Lower lobe of right lung (tissue), 2 donors: ENCODE measurements around the gene SNAP25. TPM values are rescaled to one million over a fixed set of nuclear protein-coding genes. Genes with fewer than 3 reads are reported as not detected.

Experiments used
- ATAC-seq, 2 donors: fragments of 200-7000 bp; cut with Tn5 transposase; one replicate each; pipeline ENCODE4 v1.9.1; 2020 to 2022; ENCODE audit warnings: mild to moderate bottlenecking in 2 of 2, moderate library complexity in 2 of 2
- DNase-seq: peaks from one replicate; pipeline ENCODE4 v3.0.0-alpha.2; 2020
- H3K27ac ChIP-seq: fragments of 200-600 bp; one replicate; pipeline ENCODE4 v1.8.0; 2022
- H3K27me3 ChIP-seq: fragments of 200-600 bp; one replicate; pipeline ENCODE4 v1.8.0; 2022; ENCODE audit warnings: low read depth
- H3K36me3 ChIP-seq: fragments of 200-600 bp; one replicate; pipeline ENCODE4 v1.8.0; 2022; ENCODE audit warnings: mild to moderate bottlenecking
- H3K4me1 ChIP-seq: fragments of 200-600 bp; one replicate; pipeline ENCODE4 v1.8.0; 2022
- H3K4me3 ChIP-seq: fragments of 200-600 bp; one replicate; pipeline ENCODE4 v1.8.0; 2022; ENCODE audit warnings: mild to moderate bottlenecking
- H3K9me3 ChIP-seq: fragments of 200-600 bp; one replicate; pipeline ENCODE4 v1.8.0; 2022
- intact Hi-C: fragments of 100-400 bp; cut with DNase I; formaldehyde crosslinking; loops from one replicate; pipeline ENCODE4 v1.11.0; 2022
- total RNA-seq: library from RNA; stranded (reverse); fragmentation: NEBNext Ultra II Directional; extraction: Animal tissue kit (Norgen Biotek cat#: 25700); gene quantifications from one replicate; pipeline ENCODE4 v1.2.1, GENCODE V29; 2021
- TF ChIP-seq, protein P1 (sequence below): fragments of 200-600 bp; IDR thresholded peaks from one replicate; pipeline ENCODE4 v1.8.0; 2022; ENCODE audit warnings: antibody characterized with exemption, mild to moderate bottlenecking
- donor health status: DM: no; HTN: yes; CAD: no; lungs with severe emphysema.

SNAP25 gene
- total RNA-seq, 1 donor from 2014 or later, result 0.65 TPM

DNA sequence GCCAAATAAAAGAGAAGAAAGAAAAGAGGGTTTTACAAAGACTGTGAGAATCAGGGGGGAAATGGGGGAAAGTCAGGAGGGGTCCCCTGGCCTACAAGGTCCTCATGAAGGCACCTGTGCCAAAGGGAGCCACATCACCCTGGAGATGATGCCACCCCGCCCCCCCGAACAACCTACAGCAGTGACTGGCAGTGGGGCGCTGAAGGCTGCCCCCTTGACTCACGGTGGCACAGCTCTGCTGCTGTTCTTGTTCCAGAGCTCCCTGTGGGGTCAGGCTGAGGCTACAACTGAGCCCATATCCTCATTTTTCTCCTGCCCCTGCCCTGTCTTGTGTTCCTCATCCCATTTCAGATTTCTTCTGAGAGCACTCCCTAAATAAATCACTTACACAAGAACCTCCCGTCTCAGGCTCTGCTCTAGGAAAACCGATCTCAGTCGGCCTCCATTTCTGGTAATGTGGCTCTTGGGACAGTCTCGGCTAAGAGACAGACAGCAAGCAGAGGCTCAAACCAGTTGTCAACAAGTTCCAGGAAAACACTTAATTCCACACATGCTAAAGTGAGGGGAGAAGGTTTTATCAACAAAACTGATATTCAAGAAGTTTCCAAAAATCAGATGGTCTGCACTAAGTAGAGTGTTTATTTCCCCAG is 105.7 kb downstream of the SNAP25 start:
- Histone ChIP-seq H3K4me1 (no peaks in the 10 kb centered on the region), H3K27me3 (no peaks in the 10 kb centered on the region), H3K36me3 (no peaks in the 10 kb centered on the region), H3K9me3 (no peaks in the 10 kb centered on the region), H3K4me3 (no peak overlapping the region), H3K27ac (no peak overlapping the region)
- DNase-seq, result no peak
- ATAC-seq, result no peak
- intact Hi-C loops, result no loop called here
- TF ChIP-seq, protein P1, sequence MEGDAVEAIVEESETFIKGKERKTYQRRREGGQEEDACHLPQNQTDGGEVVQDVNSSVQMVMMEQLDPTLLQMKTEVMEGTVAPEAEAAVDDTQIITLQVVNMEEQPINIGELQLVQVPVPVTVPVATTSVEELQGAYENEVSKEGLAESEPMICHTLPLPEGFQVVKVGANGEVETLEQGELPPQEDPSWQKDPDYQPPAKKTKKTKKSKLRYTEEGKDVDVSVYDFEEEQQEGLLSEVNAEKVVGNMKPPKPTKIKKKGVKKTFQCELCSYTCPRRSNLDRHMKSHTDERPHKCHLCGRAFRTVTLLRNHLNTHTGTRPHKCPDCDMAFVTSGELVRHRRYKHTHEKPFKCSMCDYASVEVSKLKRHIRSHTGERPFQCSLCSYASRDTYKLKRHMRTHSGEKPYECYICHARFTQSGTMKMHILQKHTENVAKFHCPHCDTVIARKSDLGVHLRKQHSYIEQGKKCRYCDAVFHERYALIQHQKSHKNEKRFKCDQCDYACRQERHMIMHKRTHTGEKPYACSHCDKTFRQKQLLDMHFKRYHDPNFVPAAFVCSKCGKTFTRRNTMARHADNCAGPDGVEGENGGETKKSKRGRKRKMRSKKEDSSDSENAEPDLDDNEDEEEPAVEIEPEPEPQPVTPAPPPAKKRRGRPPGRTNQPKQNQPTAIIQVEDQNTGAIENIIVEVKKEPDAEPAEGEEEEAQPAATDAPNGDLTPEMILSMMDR, result no peak

DNA sequence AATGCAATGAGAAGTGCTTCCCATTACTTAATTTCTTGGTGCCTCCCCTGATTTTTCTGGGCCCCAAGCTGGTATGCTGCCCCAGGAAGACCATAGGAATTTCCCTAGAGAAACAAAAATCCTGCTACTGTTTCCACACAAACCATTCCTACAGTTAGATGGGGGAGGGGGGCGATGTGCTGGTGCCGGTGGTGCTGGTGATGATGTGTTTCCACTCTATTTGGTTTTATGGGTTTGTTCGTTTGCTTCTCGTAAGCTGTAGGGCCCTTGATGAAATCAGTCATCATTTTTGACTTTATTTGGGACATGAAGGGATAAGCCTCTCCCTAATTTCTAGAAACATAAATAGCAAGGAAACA is 110.2 kb downstream of the SNAP25 start:
- Histone ChIP-seq H3K27ac (no peak overlapping the region), H3K4me3 (no peak overlapping the region), H3K36me3 (no peaks in the 10 kb centered on the region), H3K9me3 (no peaks in the 10 kb centered on the region), H3K4me1 (no peaks in the 10 kb centered on the region), H3K27me3 (no peaks in the 10 kb centered on the region)
- intact Hi-C loops, result no loop called here
- ATAC-seq (no peak), DNase-seq (no peak)
- TF ChIP-seq, protein P1, result no peak

DNA sequence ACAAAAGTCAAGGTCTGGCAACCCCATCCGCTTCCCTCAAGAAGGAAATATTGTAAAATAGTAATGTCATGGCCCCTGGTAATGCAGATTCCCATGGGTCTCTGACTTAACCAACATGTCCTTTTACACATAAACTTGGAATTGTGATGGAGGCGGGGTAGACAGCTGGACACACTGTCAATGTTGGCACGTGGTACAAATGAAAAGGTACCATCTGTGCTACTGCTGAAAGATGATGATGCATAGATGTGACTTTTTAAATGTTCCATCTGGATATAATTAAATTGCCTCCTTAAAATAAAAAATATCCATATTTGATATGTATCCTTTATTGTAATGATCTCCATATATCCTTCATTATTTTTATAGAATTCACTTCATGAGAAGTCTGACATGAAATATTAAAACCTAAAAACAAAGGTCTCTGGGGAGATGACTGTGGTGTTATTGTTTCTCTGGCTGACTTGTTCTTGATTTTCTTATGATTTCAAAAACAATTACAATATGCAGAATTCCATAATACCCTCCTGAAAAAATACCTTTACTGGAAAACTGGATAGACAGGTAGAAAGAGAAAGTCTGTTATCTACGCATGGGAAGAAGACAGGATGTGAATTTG is 110.9 kb downstream of the SNAP25 start:
- TF ChIP-seq, protein P1, result no peak
- Histone ChIP-seq H3K4me3 (no peak overlapping the region), H3K27ac (no peak overlapping the region), H3K27me3 (no peaks in the 10 kb centered on the region), H3K9me3 (no peaks in the 10 kb centered on the region), H3K4me1 (no peaks in the 10 kb centered on the region), H3K36me3 (no peaks in the 10 kb centered on the region)
- DNase-seq (no peak), ATAC-seq (no peak)
- intact Hi-C loops, result no loop called here

DNA sequence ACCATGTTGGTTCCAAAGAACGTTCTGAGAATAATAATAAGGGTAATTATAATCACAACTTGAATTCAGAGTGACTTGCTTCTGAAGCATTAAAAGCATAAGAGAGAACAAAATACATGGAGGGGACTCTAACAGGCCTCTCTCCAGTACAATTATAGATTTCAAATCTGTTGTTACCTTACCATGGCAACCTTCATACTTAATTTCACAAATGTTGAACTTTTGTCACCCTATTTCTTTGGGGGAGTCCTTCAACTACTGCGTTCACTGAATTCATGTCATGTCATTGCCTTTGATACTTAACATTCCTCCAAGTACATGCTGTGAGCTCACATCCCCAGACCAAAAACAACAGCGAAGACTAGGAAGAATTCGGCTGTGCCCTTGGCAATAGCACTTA is 111.4 kb downstream of the SNAP25 start:
- intact Hi-C loops, result no loop called here
- ATAC-seq, result no peak
- H3K9me3 ChIP-seq, result no peaks in the 10 kb centered on the region

DNA sequence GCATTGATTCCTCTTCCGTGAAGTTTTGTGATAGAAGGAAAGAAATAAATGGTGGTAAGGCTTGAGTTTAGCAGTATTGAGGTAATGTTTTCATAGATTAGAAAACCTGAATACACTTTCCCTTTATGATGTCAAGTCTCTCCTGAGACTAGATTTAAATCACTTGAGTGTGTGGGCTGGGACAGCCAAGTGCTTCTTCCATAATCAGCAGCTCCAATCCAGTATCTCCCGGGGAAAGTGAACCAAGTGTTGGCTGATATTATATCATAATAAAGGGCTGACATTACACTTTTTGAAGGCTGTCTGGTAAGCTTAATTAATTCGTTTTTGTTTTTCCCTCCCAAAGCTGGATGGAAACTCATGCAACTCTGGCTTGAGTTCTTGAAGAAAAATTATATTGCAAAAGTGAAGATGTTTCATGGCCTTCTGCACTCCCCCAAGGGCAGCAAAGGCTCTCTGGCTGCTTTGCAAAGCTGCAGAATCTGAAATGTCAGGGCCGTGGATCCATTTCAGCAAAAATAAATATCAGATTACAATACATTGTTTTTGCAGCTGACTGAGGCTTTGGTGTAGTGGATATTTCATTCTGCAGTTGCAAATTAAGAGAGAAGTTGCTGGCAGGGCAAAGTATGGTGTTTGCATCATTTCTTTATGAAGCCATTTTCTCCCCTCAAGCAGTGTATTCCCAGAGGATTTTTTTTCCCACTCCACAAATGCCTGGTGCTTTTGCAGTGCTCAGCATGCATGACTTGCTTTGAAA is 114.2 kb downstream of the SNAP25 start:
- Histone ChIP-seq H3K36me3 (no peaks in the 10 kb centered on the region), H3K9me3 (no peaks in the 10 kb centered on the region), H3K27ac (no peak overlapping the region), H3K27me3 (no peaks in the 10 kb centered on the region), H3K4me3 (no peak overlapping the region), H3K4me1 (no peaks in the 10 kb centered on the region)
- TF ChIP-seq, protein P1, result no peak
- intact Hi-C loops, result no loop called here
- ATAC-seq, result no peak
- no peak for DNase-seq

More for the DNA sequence above, 111.4 kb downstream of the SNAP25 start:
- no peak for DNase-seq
- no peak overlapping the region for H3K4me3 ChIP-seq
- no peaks in the 10 kb centered on the region for H3K27me3 ChIP-seq
- H3K36me3 ChIP-seq, result no peaks in the 10 kb centered on the region
- TF ChIP-seq, protein P1, result no peak
- H3K4me1 ChIP-seq, result no peaks in the 10 kb centered on the region
- H3K27ac ChIP-seq, result no peak overlapping the region
